Measurements from ENCODE around the gene PPP1R14D. TPM values are rescaled to one million over a fixed set of nuclear protein-coding genes. Genes with fewer than 3 reads are reported as not detected.

The PPP1R14D gene
- total and polyA plus RNA-seq, 2 of the 8 experiments (the other 6 are each of a cell fraction or from before 2014, with no cell fraction given), result not detected

GRCh38 chr15:40767838-40768500 lies 60.5 kb downstream of the PPP1R14D start (continued):
- TF ChIP-seq ATF3 (IDR thresholded peaks at IDR 0.05; ENCODE audit: insufficient read depth, low read depth, low read length), result no peak
- no peak for TF ChIP-seq TEAD4 (IDR thresholded peaks at IDR 0.05; ENCODE audit: low read depth, low read length)
- TF ChIP-seq HDAC2 (IDR thresholded peaks at IDR 0.05; ENCODE audit: borderline replicate concordance in 1 of 2, low read depth in 2 of 2, low read length in 2 of 2), result no peak
- TF ChIP-seq CBX5 (IDR thresholded peaks at IDR 0.05; ENCODE audit: low read depth, low read length), result no peak
- TF ChIP-seq RFX5 (IDR thresholded peaks at IDR 0.05; ENCODE audit: borderline replicate concordance, low read depth, low read length), result no peak
- no peak for TF ChIP-seq EP300 (IDR thresholded peaks at IDR 0.05; ENCODE audit: borderline replicate concordance in 1 of 2, low read depth in 2 of 2, low read length in 2 of 2)
- TF ChIP-seq NRF1 (IDR thresholded peaks at IDR 0.05; ENCODE audit: low read depth, low read length), result no peak
